Right ventricle myocardium inferior (tissue), 1 donor: ENCODE measurements around the gene KCTD1. TPM values are rescaled to one million over a fixed set of nuclear protein-coding genes. Genes with fewer than 3 reads are reported as not detected.

Experiments
- ATAC-seq: fragments of 200-7000 bp; cut with Tn5 transposase; one replicate; pipeline ENCODE4 v1.9.1; 2020; ENCODE audit warnings: mild to moderate bottlenecking, moderate library complexity
- DNase-seq: peaks from one replicate; pipeline ENCODE4 v3.0.0; 2021; ENCODE audit errors: missing footprints
- intact Hi-C: fragments of 100-400 bp; cut with DNase I; formaldehyde crosslinking; loops from one replicate; pipeline ENCODE4 v1.11.0; 2022
- total RNA-seq: library from RNA; stranded (reverse); fragmentation: NEBNext Ultra II Directional; extraction: Animal tissue kit (Norgen Biotek cat#: 25700); gene quantifications from one replicate; pipeline ENCODE4 v1.2.1, GENCODE V29; 2021
- donor health status: DM: no; HTN: yes; CAD: no; lungs with severe emphysema.

Gene KCTD1
- total RNA-seq, 1 donor from 2014 or later, result 15.4 TPM

GRCh38 chr18:26468931-26469340, 79.4 kb downstream of the KCTD1 start:
- intact Hi-C loops, result no loop called here
- ATAC-seq, result no peak
- DNase-seq, result no peak

GRCh38 chr18:26466026-26466425, 82.3 kb downstream of the KCTD1 start:
- intact Hi-C loops, result no loop called here
- no peak for ATAC-seq
- no peak for DNase-seq

- intact Hi-C loops, result no loop called here
- no peak for DNase-seq
- ATAC-seq, result no peak
Observed at GRCh38 chr18:26465431-26465830, 82.9 kb downstream of the KCTD1 start.

GRCh38 chr18:26464128-26465011, 84.0 kb downstream of the KCTD1 start:
- intact Hi-C loops, result loop anchor here (5.0 kb wide), 2 partner anchors 48 to 83 kb away; partner anchors contain the start of gene KCTD1
- no peak for DNase-seq
- no peak for ATAC-seq

- ATAC-seq (peak; percentile 40), DNase-seq (no peak)
- intact Hi-C loops, result loop anchor here (5.0 kb wide), 2 partner anchors 50 to 85 kb away; partner anchors contain the start of gene KCTD1
Observed at GRCh38 chr18:26462355-26462754, 86.0 kb downstream of the KCTD1 start.

- ATAC-seq (no peak), DNase-seq (no peak)
- intact Hi-C loops, result loop anchor here (5.0 kb wide), 2 partner anchors 51 to 86 kb away; partner anchors contain the start of gene KCTD1
Observed at GRCh38 chr18:26461405-26461804, 86.9 kb downstream of the KCTD1 start.

- intact Hi-C loops, result loop anchor here (5.0 kb wide), 2 partner anchors 52 to 87 kb away; partner anchors contain the start of gene KCTD1
- no peak for DNase-seq
- peak; percentile 88 for ATAC-seq
Observed at GRCh38 chr18:26460449-26461091, 87.8 kb downstream of the KCTD1 start.

- ATAC-seq (no peak), DNase-seq (no peak)
- intact Hi-C loops, result loop anchor here (5.0 kb wide), 2 partner anchors 52 to 87 kb away; partner anchors contain the start of gene KCTD1
Observed at GRCh38 chr18:26459884-26460283, 88.5 kb downstream of the KCTD1 start.

GRCh38 chr18:26459340-26459739, 89.0 kb downstream of the KCTD1 start:
- no peak for DNase-seq
- no peak for ATAC-seq
- intact Hi-C loops, result no loop called here

GRCh38 chr18:26458526-26459232, 89.7 kb downstream of the KCTD1 start:
- intact Hi-C loops, result no loop called here
- DNase-seq (no peak), ATAC-seq (no peak)

- DNase-seq (no peak), ATAC-seq (no peak)
- intact Hi-C loops, result no loop called here
Observed at GRCh38 chr18:26457611-26458353, 90.6 kb downstream of the KCTD1 start.

GRCh38 chr18:26457195-26457594, 91.2 kb downstream of the KCTD1 start:
- no peak for DNase-seq
- intact Hi-C loops, result no loop called here
- no peak for ATAC-seq

- intact Hi-C loops, result no loop called here
- ATAC-seq (no peak), DNase-seq (no peak)
Observed at GRCh38 chr18:26456070-26456491, 92.3 kb downstream of the KCTD1 start.

- intact Hi-C loops, result no loop called here
- ATAC-seq (no peak), DNase-seq (no peak)
Observed at GRCh38 chr18:26455639-26456038, 92.7 kb downstream of the KCTD1 start.

- no peak for ATAC-seq
- no peak for DNase-seq
- intact Hi-C loops, result no loop called here
Observed at GRCh38 chr18:26454616-26455015, 93.7 kb downstream of the KCTD1 start.

GRCh38 chr18:26454192-26454591, 94.2 kb downstream of the KCTD1 start:
- ATAC-seq (no peak), DNase-seq (no peak)
- intact Hi-C loops, result no loop called here

GRCh38 chr18:26453386-26453901, 94.9 kb downstream of the KCTD1 start:
- ATAC-seq (no peak), DNase-seq (no peak)
- intact Hi-C loops, result no loop called here

GRCh38 chr18:26450989-26451682, 97.2 kb downstream of the KCTD1 start:
- no peak for ATAC-seq
- intact Hi-C loops, result no loop called here
- no peak for DNase-seq
